ENCODE data around the gene CHCHD3.

Gene CHCHD3

GRCh38 chr7:132804849-132805485 is 276.9 kb downstream of the CHCHD3 start:
- Histone ChIP-seq H3K4me3 (ENCODE audit: low read length) (no peak overlapping the region), H4K20me1 (ENCODE audit: insufficient read depth, low read length) (no peaks in the 10 kb centered on the region), H2AFZ (ENCODE audit: low read depth, low read length) (no peak overlapping the region), H3K9ac (ENCODE audit: low read length) (no peak overlapping the region), H3K4me1 (ENCODE audit: low read length) (no peaks in the 10 kb centered on the region), H3K27me3 (ENCODE audit: low read depth, low read length) (no peaks in the 10 kb centered on the region), H3K36me3 (replicated peaks; ENCODE audit: low read depth, low read length) (no peaks in the 10 kb centered on the region), H3K4me2 (ENCODE audit: low read length) (no peak overlapping the region), H3K79me2 (ENCODE audit: low read length) (no peaks in the 10 kb centered on the region), H3K9me3 (ENCODE audit: insufficient read depth, low read length) (no peaks in the 10 kb centered on the region), H3K27ac (ENCODE audit: low read length) (no peak overlapping the region)
- TF ChIP-seq EZH2phosphoT487 (IDR thresholded peaks at IDR 0.05; ENCODE audit: low read depth) (no peak), CTCF (IDR thresholded peaks at IDR 0.05; ENCODE audit: low read depth, low read length) (no peak)

DNA sequence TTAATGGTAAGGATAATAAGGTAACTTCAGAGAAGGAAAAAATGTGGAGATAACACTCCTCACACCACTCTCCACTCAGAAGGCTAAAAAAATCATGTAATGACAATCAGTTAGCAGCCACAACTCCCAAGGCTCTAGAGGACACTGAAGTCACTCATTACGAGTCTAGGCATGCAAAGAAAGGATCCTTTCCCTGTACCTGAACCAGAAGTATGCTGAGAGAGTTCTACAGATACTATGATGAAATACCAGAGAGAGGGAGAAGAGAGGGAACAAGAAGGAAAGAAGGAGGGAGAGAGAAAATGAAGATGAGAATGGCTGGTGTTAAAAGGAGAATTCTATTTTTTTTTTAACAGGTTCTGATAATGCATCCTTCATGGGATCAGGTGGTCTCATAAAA is 281.4 kb downstream of the CHCHD3 start:
- Histone ChIP-seq H3K79me2 (ENCODE audit: low read length) (no peaks in the 10 kb centered on the region), H3K4me2 (ENCODE audit: low read length) (no peak overlapping the region), H3K4me3 (ENCODE audit: low read length) (no peak overlapping the region), H3K27ac (ENCODE audit: low read length) (no peak overlapping the region), H3K36me3 (replicated peaks; ENCODE audit: low read depth, low read length) (no peaks in the 10 kb centered on the region), H3K9ac (ENCODE audit: low read length) (no peak overlapping the region), H2AFZ (ENCODE audit: low read depth, low read length) (no peak overlapping the region), H3K4me1 (ENCODE audit: low read length) (no peaks in the 10 kb centered on the region), H3K27me3 (ENCODE audit: low read depth, low read length) (no peaks in the 10 kb centered on the region), H3K9me3 (ENCODE audit: insufficient read depth, low read length) (no peaks in the 10 kb centered on the region), H4K20me1 (ENCODE audit: insufficient read depth, low read length) (no peaks in the 10 kb centered on the region)
- TF ChIP-seq CTCF (IDR thresholded peaks at IDR 0.05; ENCODE audit: low read depth, low read length) = no peak
- TF ChIP-seq EZH2phosphoT487 (IDR thresholded peaks at IDR 0.05; ENCODE audit: low read depth) = no peak

DNA sequence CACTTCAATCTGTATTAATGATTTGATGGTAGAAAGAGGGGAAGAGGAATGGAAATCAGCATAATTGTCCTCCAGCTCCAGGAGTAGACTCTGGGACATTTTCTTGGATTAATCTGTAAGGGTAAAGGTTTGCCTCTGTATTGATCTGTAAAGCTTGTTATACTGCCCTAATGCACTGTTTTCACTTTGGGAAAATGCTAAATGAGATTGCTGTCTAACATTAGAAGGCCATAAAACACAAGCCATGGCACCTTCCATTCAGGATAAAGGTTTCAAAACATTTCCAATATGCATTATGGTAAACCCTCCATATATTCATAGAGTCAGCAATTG is 282.8 kb downstream of the CHCHD3 start:
- no peak overlapping the region for H3K4me2 ChIP-seq (ENCODE audit: low read length)
- H3K9me3 ChIP-seq (ENCODE audit: insufficient read depth, low read length) = no peaks in the 10 kb centered on the region
- TF ChIP-seq CTCF (IDR thresholded peaks at IDR 0.05; ENCODE audit: low read depth, low read length) (no peak), EZH2phosphoT487 (IDR thresholded peaks at IDR 0.05; ENCODE audit: low read depth) (no peak)
- no peak overlapping the region for H3K27ac ChIP-seq (ENCODE audit: low read length)
- no peaks in the 10 kb centered on the region for H3K4me1 ChIP-seq (ENCODE audit: low read length)
- no peaks in the 10 kb centered on the region for H4K20me1 ChIP-seq (ENCODE audit: insufficient read depth, low read length)
- no peaks in the 10 kb centered on the region for H3K79me2 ChIP-seq (ENCODE audit: low read length)
- H3K36me3 ChIP-seq (replicated peaks; ENCODE audit: low read depth, low read length) = no peaks in the 10 kb centered on the region
- H3K27me3 ChIP-seq (ENCODE audit: low read depth, low read length) = no peaks in the 10 kb centered on the region
- no peak overlapping the region for H3K9ac ChIP-seq (ENCODE audit: low read length)
- no peak overlapping the region for H2AFZ ChIP-seq (ENCODE audit: low read depth, low read length)
- H3K4me3 ChIP-seq (ENCODE audit: low read length) = no peak overlapping the region

DNA sequence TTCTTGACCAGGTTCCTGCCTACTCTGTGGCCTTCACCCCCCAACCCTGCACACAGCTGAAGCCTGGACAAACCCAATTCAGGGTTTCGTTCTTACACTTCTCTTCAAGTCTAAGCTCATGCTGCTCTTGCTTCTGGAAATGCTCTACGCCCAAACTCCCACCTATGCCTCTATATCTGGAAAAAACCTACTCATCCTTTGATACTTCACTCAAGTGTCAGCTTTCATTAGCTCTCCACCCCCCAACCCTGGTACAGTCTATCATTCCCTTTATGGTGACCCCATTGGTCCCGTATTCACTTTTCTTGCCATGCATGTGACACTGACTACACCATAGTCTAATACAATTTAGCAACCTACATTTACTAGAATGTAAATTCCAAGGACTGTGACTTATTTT is 284.7 kb downstream of the CHCHD3 start:
- Histone ChIP-seq H3K9me3 (ENCODE audit: insufficient read depth, low read length) (no peaks in the 10 kb centered on the region), H3K79me2 (ENCODE audit: low read length) (no peaks in the 10 kb centered on the region), H3K9ac (ENCODE audit: low read length) (no peak overlapping the region), H3K27me3 (ENCODE audit: low read depth, low read length) (no peaks in the 10 kb centered on the region), H3K4me1 (ENCODE audit: low read length) (no peaks in the 10 kb centered on the region), H3K36me3 (replicated peaks; ENCODE audit: low read depth, low read length) (no peaks in the 10 kb centered on the region), H3K4me3 (ENCODE audit: low read length) (no peak overlapping the region), H4K20me1 (ENCODE audit: insufficient read depth, low read length) (no peaks in the 10 kb centered on the region; the same call in 1 of the 2 replicates), H3K4me2 (ENCODE audit: low read length) (no peak overlapping the region), H3K27ac (ENCODE audit: low read length) (no peak overlapping the region), H2AFZ (ENCODE audit: low read depth, low read length) (no peak overlapping the region)
- TF ChIP-seq CTCF (IDR thresholded peaks at IDR 0.05; ENCODE audit: low read depth, low read length) = no peak
- no peak for TF ChIP-seq EZH2phosphoT487 (IDR thresholded peaks at IDR 0.05; ENCODE audit: low read depth)
